Measurements from ENCODE around the gene CFAP91.
"Not testable (repeated sequence)": the region's sequence is repeated elsewhere in the genome, so short reads cannot be mapped to it uniquely, and the experiment has no call there.

The CFAP91 gene

GRCh38 chr3:119677641-119677934 is 25.2 kb upstream of the CFAP91 start:
- no peak for DNase-seq (ENCODE audit: low read depth in 2 of 2)

GRCh38 chr3:119678209-119678608 is 24.6 kb upstream of the CFAP91 start:
- DNase-seq (ENCODE audit: low read depth in 2 of 2), result not testable (repeated sequence)

DNA sequence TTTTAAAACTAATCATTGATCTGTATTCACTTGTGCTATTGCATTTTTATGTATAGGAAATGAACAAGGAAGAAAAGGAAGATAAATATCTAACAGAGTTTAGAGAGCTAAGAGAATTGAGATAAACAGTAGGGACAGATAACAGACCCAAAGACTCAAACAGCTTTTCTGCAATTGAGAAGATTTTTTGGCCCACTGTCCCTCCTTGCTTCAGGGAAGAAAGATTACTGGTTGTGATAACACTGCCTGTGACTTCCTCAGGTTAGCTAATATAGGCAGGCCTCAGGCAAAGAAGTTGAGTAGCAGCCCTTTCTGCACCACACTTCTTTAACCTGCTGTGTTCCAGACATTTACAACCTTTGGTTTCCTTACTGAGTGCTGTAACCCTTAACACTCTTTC is 22.9 kb upstream of the CFAP91 start:
- no peak for DNase-seq (ENCODE audit: low read depth in 2 of 2)

DNA sequence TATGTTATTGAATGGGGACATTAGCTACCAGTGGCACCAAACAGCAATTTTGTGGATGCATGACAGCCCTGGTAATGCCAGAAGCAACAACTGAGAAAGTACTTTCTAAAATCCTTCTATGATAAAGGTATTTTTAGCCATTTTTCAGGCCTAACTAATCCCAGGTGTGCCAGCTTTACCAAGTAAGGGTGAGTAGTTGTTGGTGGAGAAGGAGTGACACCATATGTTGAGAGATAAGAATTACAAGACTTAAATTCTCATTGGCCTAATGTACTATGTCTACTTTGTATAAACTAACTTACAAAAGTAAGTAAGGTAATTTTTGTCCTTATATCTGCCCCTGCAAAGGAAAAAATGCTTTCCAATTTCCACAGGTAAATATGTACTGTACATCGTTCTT is 21.5 kb upstream of the CFAP91 start:
- no peak for DNase-seq (ENCODE audit: low read depth in 2 of 2)

DNA sequence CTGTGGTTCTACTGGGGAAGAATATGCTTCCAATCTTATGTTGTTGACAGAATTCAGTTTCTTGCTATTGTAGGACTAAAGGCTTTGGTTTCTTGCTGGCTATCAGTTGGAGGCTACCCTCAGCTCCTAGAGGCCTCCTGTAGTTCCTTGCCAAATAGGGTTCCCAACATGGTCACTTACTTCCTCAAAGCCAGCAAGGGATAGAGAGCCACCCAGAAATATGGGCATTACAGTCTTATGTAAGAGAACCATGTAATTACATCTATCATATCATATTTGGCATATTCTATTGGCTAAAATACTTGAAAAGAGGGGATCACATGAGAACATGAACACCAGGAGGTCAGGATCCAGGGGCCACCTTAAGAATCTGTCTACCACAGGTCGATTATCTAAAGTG is 19.4 kb upstream of the CFAP91 start:
- DNase-seq (ENCODE audit: low read depth in 2 of 2), result no peak

DNA sequence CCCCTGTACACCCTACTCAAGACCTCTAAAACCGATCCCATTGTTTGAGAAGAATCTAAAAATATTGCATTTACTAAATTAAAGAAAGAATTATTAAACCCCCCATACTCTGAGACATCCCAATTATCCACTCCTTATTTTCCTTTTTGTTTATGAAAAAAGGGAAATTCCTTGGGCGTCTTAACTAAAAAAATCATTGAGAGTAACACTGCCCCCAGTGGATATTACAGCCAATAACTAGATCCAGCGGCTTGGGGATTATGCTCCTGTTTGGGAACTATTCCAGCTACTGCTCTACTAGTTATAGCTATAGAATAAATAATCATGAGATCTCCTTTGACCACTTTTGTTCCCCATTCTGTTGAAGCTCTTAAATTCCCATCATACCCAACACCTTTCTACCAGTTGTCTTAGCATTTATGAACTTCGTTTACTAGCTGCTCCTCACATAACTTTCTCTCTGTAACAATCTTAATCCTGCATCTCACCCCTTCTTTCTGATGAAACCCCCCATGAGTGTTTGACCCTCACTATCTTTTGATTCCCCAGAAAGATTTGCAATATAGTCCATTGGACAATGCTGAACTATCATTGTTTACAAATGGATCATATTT is 12.7 kb upstream of the CFAP91 start:
- no peak for DNase-seq (ENCODE audit: low read depth in 2 of 2)

GRCh38 chr3:119695480-119695879 is 7.3 kb upstream of the CFAP91 start:
- no peak for DNase-seq (ENCODE audit: low read depth in 2 of 2)

DNA sequence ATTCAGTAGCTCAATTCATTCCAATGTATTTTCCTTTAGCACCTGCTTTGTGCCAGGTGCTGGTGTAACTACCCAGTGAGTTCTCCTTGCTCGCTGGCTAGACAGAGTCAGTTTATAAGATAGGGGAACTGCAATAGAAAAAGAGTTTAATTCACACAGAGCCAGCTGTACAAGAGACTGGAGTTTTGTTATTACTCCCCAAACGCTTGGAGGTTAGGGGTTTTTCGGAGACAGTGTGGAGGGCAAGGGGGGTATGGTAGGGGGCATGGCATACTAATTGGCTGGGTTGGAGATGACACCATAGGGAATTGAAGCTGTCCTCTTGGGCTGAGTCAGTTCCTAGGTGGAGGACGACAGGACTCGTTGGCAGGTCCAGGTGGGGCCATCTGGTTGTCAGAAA is 5.4 kb upstream of the CFAP91 start:
- DNase-seq (ENCODE audit: low read depth in 2 of 2), result no peak

DNA sequence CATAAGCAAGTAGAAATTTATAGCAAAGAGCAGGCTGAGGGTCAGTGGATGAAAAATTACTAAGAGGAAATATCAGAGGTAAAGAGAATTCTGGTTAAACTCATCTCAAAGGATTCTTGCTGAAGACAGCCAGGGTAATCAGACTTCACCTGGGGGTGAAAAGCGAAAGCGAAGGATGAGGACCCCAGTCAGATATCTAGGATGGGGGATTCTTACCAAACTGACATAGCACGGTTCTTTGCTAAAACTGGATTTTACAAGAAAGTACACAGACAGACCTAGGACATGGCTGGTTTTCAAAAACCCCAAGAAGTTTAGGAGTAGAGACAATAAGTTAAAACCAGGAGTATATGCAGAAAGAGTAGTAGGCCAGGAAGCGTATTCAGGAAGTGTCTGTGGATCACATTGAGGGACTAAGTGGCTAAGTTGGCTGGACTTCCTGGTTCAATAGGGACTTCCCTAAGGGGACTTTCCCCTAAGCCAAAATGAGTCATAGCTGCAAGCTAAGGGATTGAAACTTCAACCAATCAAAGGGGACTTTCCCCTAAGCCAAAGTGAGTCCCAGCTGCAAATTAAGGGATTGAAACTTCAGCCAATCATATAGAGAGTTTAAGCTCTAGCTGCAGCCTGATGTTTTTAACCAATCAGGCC is 2.4 kb upstream of the CFAP91 start:
- DNase-seq (ENCODE audit: low read depth in 2 of 2), result peak; percentile 3 to 16

DNA sequence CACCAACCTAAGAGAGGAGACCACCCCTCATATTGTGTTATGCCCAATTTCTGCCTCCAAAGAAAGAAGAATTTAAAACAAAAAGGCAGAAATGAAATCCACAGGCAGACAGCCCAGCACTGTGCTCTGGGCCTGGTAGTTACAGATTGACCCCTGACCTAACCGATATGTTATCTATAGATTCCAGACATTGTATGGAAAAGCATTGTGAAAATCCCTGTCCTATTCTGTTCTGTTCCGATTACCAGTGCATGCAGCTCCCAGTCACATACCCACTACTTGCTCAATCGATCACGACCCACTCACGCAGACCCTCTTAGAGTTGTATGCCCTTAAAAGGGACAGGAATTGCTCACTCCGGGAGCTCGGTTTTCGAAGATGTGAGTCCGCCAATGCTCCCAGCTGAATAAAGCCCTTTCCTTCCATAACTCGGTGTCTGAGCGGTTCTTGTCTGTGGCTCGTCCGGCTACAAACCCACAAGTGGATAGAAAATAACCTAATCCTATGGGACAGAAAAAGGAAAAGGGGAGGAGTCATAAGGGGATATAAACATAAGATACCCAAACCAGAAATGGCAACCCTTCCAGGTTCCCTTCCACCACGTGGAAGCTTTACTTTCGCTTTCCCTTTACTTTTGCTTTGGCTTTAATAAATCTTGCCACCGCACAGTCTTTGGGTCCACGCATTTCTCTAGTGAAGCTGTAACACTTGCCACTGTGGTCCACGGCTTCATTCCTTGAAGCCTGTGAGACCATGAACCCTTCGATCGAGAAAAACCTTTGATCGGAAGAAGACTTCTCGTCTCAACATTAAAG is 1.7 kb upstream of the CFAP91 start:
- no peak for DNase-seq (ENCODE audit: low read depth in 2 of 2)

GRCh38 chr3:119703820-119704531 is 1.2 kb downstream of the CFAP91 start:
- no peak for DNase-seq (ENCODE audit: low read depth in 2 of 2)

DNA sequence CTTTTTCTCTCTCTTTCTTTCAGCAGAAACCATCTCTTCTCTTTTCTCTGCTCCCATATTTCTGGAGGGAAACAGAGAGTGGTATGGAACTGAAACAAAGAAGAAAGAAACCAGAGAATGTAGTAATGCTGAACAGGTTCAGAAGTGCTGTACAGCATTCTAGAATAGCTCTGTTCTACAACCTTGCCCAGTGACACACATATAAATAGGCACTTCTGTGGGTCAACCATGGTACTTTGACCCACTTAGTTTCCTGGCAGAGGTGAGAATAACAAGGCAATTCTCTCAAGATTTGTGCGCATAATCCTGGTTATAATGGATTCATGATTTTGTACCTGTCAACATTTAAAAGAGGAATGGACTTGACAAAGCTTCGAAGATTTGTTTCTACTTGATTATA is 12.3 kb downstream of the CFAP91 start:
- no peak for DNase-seq (ENCODE audit: low read depth in 2 of 2)

DNA sequence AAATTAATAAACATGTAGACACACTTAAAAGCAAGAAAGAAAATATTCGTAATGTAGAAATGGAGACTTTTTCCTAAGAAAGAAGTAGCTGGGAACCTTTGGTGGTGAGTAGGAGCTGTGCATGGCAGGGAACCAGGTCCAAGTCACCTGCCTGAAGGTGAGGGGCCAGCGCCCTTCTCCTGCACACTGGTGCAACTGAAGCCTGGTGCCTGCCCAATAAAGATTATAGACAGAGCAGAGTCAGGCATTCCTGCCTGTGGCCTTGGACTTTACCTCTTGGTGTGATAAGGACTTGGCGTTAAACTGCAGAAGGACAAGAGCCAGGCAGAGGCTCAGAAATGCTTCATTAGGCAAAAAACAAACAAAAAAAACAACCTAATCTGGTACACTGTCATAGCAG is 14.2 kb downstream of the CFAP91 start:
- DNase-seq (ENCODE audit: low read depth in 2 of 2), result no peak

DNA sequence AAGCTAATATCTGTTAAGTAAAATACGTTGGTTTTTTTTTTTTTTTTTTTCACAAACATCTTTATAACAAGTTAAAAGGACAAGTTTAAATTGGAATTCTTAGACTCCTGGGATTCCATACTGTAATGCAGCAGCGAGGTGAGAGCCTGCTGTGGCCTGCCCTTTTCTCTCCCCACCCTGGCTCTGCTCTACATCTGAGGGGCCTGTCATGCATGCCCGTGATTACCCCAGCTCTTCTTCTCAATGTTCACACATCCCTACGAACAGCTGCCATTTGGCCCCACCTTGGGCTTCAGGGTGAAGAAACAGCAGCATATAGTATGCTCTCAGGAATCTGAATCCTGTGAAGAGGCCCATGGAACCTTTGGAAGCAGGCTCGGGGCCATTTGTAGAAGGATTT is 14.7 kb downstream of the CFAP91 start:
- DNase-seq (ENCODE audit: low read depth in 2 of 2), result no peak

- DNase-seq (ENCODE audit: low read depth in 2 of 2), result no peak
Measured at GRCh38 chr3:119723022-119723421, 20.2 kb downstream of the CFAP91 start.

- no peak for DNase-seq (ENCODE audit: low read depth in 2 of 2)
Measured at GRCh38 chr3:119726909-119727308, 24.1 kb downstream of the CFAP91 start.

GRCh38 chr3:119729996-119730395 is 27.2 kb downstream of the CFAP91 start:
- no peak for DNase-seq (ENCODE audit: low read depth in 2 of 2)

GRCh38 chr3:119731560-119732343 is 28.9 kb downstream of the CFAP91 start:
- no peak for DNase-seq (ENCODE audit: low read depth in 2 of 2)

DNA sequence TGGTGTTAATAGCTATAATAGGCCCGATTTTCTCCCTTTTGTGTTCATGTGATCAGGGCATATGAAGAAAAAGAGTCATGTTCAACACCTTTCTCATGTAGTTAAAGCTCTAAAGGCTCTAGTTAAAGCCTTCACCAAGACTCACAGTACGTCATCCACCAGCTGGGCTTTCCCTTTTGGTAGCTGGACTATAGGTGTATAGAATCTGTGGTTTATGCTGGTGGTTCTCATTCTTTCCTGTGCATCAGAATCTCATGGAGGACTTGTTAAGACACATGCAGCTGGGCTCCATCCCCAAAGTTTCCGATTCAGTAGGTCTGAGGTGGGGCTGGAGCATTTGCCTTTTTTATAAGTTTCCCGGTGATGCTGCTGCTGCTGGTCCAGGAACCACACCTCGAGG is 31.0 kb downstream of the CFAP91 start:
- no peak for DNase-seq (ENCODE audit: low read depth in 2 of 2)

GRCh38 chr3:119738741-119739140 is 35.9 kb downstream of the CFAP91 start:
- DNase-seq (ENCODE audit: low read depth in 2 of 2), result no peak

GRCh38 chr3:119741657-119742590 is 39.1 kb downstream of the CFAP91 start:
- DNase-seq (ENCODE audit: low read depth in 2 of 2), result no peak

All from stimulated activated CD4-positive, alpha-beta T cell treated with anti-CD3 and anti-CD28 coated beads, Interleukin-12 subunit alpha, Interleukin-12 subunit beta, amount 100 ng/mL, for 24 hours (primary cell).